GM19238 (cell line): ENCODE results near the gene MRPS22.
"Not testable (repeated sequence)": the region's sequence is repeated elsewhere in the genome, so short reads cannot be mapped to it uniquely, and the experiment has no call there.

ENCODE experiments used
- DNase-seq: peaks from one replicate; pipeline ENCODE4 v3.0.0; 2011; ENCODE audit warnings: low spot score; ENCODE audit not compliant: insufficient read length

MRPS22 gene

DNA sequence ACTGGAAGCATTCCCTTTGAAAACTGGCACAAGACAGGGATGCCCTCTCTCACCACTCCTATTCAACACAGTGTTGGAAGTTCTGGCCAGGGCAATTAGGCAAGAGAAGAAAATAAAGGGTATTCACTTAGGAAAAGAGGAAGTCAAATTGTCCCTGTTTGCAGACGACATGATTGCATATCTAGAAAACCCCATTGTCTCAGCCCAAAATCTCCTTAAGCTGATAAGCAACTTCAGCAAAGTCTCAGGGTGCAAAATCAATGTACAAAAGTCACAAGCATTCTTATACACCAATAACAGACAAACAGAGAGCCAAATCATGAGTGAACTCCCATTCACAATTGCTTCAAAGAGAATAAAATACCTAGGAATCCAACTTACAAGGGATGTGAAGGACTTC is 9.1 kb upstream of the MRPS22 start:
- DNase-seq, result not testable (repeated sequence)

DNA sequence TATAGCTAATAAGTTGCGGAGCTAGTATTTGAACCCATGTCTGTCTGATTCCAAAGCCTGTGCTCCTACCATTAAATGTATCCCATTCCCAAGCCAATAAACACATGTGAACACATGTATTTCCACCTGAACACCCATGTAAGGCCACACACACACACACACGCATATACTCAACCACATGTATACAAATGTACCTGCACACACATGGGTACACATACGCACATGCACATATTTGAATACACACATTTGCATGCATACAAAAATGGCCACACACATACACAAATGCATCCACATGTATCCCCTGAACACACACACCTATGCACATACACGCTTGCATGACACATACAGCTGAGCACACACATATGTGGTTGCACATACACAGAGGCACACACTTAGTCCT is 5.4 kb upstream of the MRPS22 start:
- DNase-seq, result no peak

DNA sequence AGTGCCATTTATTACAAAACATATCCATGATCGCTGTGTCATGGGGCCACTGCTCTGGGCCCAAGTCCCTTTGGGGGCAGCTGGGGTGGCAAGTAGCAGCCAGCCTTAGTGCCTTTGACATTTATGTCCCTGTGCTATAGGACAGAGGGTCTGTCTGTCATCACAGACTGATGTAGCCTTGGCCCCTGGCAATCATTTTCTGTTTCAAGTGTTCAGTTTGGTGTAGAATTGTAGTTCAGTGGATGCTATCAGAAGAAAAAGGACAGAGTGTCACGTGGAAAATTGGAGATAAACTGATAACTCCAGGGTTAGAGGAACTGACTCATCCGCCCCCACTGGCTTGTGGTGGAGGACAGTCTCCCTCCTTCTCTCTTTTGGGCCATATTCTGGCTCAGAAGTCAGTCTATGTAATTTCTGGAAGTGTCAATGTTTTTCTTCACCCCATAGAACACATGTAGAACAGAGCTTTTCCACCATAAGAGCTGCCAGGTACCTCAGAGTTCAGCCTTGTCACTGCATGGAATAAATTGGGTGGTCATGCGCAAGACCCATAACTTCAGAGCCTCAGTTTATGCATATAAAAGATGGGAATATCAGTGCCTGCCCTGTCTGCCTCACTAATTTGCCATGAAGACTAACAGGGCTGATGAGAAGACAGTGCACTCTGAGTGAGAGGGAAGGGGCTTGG is 4.5 kb upstream of the MRPS22 start:
- DNase-seq, result no peak

DNA sequence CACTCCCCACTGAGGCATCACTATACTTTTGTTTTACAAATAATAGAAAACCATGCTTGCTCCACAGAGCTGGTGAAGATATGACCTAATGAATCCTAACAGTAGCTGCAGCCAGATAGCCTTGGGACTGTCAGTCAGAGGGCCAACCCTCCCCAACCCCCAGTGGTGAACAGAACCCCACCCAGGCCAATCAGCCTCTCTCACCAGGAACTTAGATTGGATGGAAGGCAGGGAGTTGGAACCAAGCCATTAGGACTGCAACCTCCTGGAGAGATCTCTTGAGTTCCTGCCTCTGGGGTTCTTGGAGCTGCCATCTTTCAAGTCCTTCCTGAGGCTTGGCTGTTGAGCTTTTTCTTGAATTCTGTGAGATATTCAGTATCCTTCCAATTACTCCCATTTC is 3.0 kb upstream of the MRPS22 start:
- DNase-seq, result no peak

DNA sequence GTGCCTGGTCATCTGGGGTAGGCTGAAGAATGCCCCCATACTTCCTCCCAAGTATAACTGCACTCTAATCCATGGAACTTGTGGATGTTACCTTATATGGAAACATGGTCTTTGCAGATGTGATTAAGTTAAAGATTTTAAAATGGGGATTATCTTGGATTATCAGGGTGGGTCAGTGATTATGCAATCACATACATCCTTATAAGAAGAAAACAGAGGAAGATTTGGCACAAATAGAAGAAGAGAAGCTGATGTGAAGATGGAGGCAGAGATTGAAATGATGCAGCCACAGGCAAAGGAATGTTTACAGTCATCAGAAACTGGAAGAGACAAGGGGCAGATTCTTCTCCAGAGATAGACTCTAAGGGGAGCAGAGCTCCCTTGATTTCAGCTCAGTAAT is 1.8 kb upstream of the MRPS22 start:
- no peak for DNase-seq

DNA sequence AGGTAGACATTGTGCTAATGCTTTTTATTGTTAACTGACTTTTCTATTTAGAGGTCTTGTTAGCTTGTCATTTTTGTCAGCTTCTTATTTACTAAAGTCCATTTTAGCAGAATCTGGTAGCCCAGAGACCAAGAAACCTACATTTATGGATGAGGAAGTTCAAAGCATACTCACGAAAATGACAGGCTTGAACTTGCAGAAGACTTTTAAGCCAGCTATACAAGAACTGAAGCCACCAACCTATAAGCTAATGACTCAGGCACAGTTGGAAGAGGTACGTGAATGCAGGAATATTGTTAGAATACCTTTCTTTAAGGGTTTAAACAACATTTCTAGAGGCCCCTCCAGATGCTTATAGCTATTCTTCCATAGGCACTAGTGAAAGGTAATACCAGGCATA is 3.0 kb downstream of the MRPS22 start:
- DNase-seq, result no peak

DNA sequence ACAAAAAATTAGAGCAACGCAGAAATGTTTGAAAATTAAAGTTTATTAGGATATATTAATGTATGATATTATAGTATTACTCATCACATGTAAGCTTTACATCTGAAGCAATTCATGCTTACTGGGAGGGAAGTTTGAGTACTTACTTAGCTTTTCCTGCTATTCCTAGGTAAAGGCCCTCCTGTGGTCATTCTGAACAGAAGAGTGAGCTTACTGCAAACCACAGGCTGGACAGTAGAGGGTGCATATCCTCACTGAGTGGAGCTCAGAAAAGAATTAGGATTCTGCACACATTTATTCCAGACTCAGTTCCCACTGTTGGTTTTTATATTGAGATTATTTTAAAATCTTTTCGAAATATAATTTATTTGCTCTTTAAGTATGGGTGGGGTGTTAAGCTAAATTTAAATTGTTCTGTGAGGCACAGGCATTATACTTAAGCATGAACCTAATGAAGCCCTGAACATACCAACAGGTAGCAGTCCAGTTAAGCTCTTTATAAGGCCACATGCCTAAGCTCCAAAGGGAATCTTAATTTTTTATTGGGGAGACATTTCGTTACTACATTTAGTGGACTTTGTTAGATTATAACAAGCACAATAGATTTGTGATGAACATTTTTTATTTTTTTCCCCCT is 10.2 kb downstream of the MRPS22 start:
- no peak for DNase-seq

DNA sequence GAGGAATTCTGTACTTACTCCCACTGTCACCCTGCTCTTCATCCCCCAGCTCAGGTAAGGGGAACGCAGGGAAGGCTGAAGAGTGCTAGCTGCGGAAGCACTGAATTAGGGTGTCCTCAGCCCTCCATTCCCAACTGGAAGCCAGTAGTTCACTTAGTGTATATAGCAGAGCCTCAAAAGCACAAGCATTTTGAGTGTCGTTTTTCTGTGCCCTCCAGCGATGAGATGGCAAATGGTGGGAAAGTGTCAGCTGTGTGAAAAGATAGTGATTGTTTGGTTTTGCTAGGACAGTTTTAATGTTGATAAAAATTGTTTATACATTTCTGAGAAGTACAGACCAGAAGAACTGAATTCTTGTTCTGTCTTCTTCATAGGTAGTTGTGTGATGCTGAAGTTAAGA is 10.8 kb downstream of the MRPS22 start:
- DNase-seq, result no peak

DNA sequence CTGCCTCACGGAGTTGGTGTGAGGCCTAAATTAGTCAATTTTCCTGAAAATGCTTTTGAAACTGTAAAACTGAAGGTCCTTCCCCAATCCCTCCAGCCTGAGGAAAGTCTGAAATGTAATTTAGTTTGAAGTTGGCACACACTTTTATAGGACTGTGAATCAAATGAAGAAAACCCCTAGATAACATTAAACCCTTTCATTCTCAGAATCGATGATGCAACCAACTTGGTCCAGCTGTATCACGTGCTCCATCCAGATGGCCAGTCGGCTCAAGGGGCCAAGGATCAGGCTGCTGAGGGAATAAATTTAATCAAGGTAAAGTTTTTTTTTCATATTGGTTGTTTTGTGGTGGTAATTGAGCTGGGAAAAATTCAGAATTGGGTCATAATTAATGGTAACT is 11.7 kb downstream of the MRPS22 start:
- DNase-seq, result no peak

DNA sequence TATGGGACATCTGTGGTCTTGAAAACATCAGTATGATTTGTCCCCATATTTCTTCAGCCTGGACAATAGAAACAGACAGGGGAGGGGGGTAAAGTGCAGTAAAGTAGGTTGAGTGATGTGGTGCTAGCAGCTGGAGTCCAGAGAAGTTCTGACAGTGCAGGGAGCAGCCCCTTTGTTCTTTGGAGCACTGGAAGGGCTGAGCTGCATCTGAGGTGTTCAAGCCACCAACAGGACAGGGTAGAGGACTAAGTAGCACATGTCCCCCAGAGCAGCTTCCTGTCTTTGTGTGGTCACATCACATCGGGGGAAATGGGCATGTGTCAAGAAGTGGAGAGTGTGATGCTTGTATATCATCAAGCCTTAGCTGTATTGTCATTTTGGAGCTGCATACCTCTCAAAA is 12.1 kb downstream of the MRPS22 start:
- DNase-seq, result no peak

DNA sequence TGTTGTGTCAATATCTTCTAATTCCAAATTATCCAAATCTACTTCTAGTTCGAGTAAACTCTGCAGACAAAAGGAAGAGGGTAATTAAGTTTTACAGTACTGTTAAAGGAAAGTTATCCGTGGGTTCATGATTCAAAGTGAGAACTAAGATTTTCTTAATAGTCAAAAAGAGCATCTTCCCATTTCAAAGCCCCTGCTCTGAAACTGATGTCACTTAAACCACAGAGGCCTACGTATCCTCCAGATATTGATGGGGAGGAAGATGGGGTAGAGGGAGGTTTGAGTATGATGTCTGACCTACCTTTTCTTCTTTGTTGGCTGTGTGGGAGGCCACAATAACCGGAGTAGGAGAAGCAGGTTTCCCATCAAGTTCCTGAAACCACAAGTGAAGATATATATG is 14.1 kb downstream of the MRPS22 start:
- no peak for DNase-seq

DNA sequence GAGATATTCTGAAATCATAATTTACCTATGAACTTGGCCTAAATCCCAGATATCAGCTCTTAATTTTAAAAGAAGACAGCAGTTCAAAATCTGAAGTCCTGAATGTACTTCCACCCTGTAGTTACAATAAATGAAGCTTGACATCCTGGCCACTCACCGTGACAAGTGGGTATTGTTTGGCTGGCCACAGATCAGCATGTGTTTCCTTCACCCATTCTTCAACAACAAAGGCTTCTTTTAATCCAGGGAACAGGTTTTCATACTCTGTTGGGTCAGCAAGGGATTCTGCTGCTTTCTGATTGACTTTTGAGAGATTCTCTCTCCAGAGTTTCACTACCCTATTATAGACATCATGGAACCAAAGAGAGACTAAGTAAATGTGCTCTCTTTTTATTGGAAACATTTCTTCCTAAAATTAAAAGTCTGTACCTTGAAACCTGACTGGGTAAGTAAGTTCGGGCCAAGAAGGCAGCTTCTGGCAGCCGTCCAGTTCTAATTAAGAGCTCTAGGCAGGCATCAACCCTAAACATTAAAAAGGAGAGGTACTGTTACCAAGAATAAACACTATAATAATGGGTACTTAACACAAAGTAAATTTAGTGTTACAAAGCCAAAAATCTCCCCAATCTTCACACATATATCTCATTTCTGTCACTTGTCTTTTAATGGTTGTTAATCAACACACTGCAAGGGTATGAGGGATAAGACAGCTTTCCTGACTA is 15.2 kb downstream of the MRPS22 start:
- no peak for DNase-seq

DNA sequence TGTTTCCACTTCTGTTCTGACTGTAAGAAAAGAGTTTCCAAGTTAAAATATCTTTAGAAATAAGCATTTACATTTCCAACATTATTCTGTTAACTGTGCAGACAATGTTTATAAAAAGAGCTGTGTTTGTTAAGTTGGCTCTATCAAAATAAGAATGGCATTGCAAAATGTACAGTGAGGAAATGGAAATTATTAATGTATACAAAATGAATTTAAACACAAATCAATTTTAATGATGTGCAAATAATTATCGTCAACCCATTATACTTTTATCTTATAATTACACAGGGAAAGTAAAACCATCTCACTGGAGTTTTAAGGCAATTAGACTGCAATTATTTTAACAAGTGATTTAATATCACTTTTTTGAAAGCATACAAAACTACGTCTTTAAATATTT is 17.5 kb downstream of the MRPS22 start:
- DNase-seq, result no peak

DNA sequence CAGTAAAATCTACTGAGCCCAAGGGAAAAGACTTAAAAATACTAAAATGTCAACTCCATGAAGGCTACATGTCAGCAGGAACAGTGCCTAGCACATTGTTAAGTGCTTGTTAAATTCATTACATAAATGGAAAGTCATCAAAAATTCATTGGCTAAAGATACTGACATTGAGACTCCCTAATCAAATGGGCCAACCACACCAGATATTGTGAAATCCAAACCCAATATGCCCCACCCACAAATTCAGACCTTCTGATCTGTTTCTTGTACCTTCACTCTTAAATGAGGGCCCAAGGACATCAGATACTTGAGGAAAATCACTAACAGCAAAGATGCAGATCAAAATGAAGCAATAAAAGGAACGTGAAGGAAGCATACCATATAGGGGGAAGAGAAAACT is 20.7 kb downstream of the MRPS22 start:
- no peak for DNase-seq

DNA sequence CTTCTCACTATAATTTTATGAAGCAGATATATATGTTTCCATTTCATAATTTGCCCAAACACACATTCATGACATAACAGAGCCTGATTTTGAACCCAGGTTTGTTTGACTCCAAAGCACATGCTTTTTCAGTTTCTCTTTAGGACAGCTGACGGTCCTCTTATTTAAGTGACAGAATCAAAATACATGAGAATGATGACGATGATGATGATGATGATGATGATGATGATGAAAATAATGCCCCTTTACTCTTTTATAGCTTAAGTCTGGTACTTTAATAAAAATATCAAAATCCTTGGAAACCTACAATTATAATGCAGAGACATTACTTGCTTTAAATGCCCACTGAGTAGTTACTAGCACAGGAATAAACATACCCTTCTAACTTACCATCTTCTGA is 30.3 kb downstream of the MRPS22 start:
- no peak for DNase-seq

DNA sequence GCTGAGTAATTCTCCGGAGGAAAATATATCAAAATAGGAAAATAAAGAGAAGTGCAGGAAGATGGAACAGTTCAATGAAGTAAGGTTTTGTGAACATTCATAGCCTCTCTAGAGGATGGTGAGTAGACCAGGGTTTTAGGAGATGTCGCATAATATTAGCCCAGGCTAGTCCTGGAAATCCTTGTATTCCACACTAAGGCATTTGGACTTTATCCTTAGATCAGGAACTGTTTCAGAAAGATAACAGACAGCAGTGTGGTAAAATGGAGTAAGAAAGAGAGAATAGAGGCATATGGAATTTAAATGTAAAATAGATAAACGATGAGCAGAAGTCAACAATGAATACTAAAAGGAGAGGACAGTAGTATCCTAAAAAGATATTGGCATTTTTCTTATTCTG is 33.6 kb downstream of the MRPS22 start:
- no peak for DNase-seq

DNA sequence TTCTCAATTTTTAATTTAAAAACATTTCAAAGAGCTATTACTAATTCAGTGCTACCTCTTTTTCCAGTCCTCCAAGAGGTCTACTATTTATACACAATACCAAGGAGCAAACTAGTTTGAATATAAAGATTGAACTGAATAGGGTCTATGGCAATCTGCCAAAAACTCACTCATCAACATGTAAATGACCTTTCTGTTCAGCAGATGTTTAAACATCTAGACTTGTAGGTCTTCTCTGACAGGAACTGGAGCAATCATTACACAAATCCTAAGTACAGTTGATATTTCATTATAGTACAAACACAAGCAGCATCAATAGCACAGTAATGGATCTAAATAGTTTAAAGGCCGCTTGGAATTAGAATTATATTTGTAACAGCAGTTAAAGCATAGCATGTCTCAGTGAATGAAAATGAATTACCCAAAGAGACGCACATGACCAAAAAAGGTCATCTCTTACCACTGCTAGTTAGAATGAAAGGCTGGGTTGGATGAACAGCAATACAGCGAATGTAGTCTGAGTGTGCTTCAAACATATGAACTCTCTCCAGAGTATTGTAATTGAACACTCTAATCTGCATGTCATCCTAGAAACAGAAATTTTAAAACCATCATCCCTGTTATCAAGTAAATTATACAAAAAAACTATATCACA is 34.9 kb downstream of the MRPS22 start:
- DNase-seq, result no peak

DNA sequence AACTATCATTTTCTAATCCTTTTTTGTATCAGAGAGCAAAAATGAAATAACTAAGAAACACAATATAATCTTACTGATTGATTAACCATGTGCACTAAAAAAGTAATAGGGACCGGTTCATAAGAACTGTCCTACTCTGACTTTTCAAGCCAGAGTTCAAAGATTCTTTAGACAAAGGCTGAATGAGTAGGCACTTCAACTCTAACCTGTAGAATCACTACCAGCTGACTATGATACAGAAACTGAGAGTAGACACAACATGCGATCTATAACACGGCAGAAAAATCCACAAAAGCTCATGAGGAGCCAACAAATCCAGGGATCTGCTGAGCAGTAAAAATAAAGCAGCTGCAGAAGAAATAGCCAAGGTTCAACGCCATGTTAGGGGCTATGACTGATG is 36.8 kb downstream of the MRPS22 start:
- DNase-seq, result no peak

DNA sequence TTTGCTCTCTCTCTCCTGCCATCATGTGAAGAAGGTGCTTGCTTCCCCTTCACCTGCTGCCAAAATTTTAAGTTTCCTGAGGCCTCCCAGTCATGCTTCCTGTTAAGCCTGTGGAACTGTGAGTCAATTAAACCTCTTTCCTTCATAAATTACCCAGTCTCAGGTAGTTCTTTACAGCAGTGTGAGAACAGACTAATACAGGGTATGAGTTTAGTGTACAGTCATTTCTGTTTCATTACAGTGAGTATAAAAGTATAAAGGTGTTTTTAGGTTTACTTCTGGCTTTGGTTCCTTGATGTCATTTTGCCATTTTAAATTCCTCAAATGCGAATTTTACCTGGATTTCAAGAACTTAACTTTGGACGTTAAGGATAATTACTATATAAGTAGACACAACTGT is 38.5 kb downstream of the MRPS22 start:
- DNase-seq, result not testable (repeated sequence)

DNA sequence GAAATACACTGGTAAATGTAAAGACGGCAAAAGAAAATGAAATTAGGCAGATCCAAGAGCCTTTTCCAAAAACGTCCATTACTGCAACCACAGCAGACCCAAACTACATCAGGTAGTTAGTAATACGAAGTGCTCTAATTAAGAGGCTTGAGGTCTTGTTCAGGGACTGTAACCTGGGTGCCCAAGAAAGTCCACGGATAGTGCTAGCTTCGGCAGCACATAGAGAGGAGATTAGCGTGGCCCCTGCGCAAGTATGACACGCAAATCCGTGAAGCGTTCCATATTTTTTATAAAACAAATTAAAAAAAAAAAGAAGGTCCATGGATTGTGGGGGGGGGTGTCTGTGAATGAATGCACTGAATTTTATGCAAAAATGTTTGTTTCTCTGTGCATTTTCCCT is 44.3 kb downstream of the MRPS22 start:
- no peak for DNase-seq

DNA sequence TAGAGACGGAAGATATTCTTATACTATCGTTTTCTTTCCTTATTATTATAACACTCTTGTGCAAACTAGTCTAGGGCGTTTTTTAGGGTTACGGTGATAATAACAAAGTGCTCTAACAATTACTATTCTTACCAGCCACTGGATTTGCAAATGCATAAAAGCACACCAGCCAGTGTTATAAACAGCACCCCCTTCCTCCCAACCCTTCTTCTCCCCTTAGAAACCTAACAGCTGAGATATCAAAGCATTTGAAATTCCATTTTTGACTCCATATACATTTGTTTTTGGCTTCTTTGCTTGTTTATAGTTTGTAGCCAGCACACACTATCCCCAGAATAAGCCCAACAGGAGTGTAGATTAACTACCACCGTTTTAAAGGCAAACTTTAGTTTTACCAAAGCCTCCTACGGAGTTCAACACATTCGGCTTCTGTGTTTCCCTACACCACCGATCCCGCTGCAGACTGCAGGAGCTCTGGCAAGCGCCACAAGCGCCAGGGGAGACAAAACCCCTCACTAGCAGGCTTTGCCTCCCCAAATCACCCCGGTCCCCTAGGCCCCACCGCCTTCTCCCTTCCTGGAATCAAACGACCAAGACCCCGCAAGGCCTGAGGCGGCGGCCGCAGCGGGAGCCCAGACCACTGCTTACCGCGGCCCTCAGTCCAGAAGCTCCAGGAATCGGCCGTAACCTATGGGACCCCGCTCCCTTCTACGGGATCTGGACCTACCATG is 45.2 kb downstream of the MRPS22 start:
- peak; percentile 5 for DNase-seq
